C4-2B (cell line): ENCODE data around the gene C1QL4.

Experiments
- CTCF ChIP-seq: fragments of 450-650 bp; conservative IDR thresholded peaks from 2 replicates; pipeline ENCODE4 v1.5.1; 2017; ENCODE audit warnings: mild to moderate bottlenecking
- ZFX ChIP-seq: fragments of 450-650 bp; IDR thresholded peaks from 2 replicates; pipeline ENCODE4 v1.6.1; 2017

DNA sequence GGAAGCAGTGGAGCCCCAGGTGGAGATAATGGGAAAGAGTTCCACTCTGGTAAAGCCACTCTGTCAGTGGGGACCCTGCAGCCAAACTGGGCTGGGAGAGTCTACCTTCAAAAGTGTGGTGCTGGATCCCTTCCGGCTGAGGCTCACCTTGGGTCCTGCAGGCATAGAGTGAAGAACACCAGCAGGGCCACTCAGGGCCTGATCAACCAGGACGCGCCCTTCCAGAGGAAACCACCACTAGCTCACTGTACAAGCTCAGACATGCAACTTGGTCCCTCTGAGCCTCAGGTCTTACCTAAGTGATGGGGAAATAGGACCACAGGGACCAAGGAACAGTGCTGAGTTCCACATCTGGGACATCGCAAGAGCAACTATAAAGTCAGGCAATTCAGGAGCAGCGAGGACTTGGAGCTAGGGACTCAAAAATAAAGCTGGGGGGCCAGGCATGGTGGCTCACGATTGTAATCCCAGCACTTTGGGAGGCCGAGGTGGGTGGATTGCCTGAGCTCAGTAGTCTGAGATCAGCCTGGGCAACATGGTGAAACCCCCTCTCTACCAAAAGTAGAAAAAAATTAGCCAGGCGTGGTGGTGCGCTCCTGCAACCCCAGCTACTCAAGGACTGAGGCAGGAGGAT, 47.9 kb downstream of the C1QL4 start:
- TF ChIP-seq CTCF, result no peak
- TF ChIP-seq ZFX, result no peak
